Stromal cell of bone marrow (primary cell): Measurements from ENCODE around the gene NF1.
"Not testable (repeated sequence)": the region's sequence is repeated elsewhere in the genome, so short reads cannot be mapped to it uniquely, and the experiment has no call there.

ENCODE experiments used
- DNase-seq: peaks from one replicate; pipeline ENCODE4 v3.0.0-alpha.2; 2012; ENCODE audit warnings: low read depth

The NF1 gene

DNA sequence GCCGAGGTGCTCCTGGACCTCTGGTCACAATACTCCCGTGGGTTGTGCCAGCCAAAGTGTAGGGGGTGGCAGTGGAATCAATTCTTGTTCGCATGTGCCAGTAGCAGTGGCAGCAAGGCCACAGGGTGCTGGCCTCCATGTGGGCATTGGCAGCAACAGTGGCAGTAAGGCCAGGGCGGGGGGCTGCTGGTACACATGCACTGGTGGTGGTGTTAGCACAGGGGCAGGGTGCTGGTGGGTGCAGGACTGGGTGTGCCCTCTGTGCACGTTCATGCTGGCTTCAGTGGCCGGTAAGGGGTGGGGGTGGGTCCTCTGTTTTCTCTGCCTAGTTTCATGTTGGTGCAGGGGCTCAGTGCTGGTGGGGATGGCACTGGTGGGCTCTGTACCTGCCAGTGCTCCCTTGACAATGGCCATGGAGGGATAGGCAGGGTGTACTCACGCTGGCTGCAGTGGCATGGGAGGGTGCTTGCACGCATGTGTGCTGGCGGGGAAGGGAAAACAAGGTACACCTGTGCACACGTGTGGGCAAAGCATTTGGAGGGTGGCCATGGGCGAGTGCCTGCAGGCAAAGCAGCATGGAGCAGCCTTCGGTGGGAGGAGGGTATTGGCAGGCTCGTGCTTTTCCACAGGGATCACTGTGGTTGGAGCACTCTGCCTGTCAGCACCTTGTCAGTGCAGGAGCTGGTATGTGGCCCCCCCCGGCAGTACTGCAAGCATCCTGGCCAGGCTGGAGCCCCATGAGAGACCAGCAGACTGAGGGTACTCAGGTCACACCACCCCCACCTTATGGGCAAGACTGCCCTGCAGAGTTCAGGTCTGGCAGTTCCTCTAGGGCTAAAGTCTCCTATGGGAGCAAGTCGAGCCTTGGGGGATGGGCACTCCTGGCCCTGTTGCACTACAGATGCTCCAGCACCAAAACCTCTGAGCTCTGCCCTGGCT is 35.8 kb downstream of the NF1 start:
- DNase-seq: no peak

DNA sequence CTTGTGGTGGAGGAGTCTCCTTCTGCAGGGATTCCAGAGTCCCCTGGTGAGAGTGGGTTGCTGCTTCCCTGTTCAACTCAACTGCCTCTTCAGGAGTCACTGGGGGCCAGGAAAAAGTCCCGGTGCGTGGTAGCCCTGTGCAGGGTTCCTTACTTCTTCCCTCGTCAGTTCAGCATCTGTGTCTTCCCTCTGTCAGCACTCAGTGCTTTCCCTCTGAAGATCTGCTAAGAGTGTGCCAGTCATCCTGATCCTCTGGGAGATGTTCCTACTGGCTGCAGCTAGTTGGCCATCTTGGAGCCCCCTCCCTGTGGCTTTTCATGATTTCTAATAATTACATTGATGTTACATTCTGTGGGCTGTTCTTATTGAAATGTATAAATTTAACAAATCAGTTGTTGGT is 36.5 kb downstream of the NF1 start:
- DNase-seq: no peak

DNA sequence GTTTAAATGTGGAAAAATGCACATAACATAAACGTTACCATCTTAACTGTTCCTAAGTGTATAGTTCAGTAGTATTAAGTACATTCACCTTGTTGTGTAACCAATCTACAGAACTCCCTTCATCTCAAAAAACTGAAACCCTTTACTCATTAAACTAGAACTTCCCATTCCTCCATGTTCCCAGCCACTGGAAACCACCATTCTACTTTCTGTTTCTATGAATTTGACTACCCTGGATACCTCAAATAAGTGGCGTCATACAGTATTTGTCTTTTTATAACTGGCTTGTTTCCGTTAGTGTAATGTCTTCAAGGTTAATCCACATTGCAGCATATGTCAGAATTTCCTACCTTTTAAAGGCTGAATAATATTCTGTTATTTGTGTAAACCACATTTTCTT is 38.2 kb downstream of the NF1 start:
- DNase-seq: no peak

DNA sequence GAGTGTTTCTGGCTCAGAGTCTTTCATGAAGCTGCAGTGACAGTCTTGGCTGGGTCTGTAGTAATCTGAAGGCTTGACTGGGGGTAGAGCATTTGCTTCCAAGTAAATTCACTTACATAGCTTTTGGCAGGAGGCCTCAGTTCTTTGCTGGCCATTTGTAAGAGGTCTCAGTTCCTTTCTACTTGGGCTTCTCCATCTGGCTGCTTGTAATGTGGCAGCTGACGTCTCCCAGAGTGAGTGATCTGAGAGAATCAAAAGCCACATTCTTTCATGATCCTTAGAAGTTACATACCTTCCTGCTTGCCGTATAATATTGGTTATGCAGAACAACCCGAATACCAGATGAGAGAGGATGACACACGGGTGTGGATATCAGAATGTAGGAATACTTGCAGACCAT is 39.8 kb downstream of the NF1 start:
- no peak for DNase-seq

DNA sequence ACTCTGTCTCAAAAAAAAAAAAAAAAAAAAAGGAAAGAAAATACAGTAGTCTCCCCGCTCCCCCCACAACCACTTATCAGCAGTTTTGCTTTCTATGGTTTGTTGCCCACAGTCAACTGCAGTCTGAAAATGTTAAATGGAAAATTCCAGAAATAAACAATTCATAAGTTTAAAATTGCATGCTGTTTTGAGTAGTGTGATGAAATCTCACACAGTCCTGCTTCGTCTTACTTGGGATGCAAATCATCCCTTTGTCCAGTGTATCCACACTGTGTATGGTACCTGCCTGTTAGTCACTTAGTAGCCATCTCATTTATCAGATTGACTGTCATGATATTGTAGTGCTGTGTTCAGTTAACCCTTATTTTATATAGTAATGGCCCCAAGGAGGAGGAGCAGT is 41.5 kb downstream of the NF1 start:
- DNase-seq: no peak

DNA sequence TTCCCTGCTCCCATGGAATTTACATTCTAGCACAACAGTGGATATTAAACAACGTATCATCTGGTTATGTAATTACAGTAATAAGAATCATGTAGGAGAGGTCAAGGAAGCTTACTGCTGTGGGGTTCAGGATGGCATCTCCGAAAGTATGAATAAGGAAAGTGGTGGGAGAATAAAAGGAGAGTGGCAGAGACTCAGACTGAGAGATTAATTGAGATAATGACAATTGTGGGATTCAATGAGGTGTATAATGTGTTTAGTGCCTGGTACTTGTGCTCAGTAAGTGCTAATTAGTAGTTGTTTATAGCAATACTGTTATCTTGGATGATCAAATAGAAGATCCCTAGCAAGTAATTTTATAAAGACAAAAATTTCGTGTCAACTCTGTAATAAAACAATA is 45.3 kb downstream of the NF1 start:
- DNase-seq: no peak

DNA sequence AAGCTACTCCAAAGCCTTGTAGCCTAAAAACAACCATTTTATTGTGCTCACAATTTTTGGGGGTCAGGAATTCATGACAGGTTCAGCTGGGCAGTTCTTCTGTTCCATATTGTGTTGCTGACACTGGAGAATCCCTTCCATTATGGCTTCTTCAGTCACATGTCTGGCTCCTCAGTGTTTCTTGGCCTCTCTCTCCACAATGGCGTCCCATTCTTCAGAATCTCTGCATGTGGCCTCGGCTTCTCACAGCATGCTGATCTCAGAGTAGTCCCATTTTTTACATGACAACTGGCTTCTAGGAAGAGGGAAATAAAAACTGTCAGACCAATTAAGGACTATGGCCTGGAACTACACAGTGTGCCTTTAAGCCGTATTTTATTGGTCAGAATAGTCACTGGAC is 49.7 kb downstream of the NF1 start:
- no peak for DNase-seq

DNA sequence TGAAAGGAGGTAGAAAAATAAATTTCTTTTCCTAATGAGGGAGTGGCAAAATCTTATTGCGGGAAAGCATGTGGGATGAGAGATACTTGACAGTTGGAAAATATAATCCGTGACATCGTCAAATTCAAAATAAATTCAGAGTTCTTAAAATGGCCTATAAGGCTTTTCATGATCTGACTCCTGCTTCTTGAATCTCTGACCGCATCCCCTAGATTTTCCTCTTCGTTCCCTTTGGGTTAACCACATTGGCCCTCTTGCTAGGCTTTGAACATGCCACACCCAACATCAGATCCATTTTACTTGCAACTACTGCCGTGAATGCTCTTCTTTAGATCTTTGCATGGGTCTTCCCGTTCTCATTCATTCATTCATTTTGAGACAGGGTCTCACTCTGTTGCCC is 50.1 kb downstream of the NF1 start:
- DNase-seq: no peak

DNA sequence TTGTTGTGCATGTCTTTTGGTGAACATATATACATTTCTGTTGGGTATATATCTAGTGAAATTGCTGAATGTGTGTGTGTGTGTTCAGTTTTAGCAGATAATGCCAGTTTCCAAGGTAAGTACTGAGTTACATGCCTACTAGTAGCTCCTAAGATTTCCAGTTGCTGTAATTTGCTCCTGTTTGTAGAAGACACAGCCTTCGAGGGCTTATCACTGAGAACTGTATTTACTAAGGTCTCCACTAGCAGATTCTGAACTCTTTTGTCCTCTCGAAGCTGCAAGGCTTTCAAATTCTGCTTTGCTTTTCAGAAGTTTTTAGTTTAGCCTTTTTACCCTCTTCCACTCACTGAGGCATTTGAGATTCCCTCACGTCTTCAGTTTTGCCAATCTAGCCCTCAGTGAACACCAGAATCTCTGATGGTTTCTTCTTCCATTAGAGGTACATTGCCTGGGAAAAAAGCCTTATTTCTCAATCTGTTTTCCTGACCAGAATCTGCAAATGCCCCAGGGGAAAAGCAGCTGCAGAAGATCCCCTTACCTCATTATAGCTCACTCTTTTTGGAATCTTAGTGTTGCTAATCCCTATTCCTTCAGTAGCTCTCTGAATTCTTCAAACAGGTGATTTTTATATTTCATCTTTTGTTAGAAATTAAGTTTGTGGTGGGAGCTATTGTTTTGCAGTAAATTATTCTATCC is 52.9 kb downstream of the NF1 start:
- DNase-seq: no peak

DNA sequence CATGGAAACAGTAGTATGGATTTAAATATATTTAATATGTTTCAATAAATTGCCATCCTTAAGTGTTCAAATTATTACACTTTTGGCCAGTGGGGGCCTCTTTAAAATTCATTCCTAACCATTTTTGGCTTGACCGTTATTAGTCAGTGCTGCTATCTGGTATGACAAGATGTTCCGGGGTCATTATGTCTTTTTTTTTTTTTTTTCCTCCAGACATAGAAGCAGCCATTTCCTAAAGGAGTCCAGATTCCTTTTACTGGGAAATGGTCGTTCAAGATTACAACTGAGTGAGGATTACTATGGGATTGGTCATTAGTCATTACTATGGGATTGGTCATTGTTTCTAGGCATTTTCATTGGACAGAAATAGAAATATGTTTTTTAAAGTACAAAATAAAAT is 53.4 kb downstream of the NF1 start:
- DNase-seq: no peak

DNA sequence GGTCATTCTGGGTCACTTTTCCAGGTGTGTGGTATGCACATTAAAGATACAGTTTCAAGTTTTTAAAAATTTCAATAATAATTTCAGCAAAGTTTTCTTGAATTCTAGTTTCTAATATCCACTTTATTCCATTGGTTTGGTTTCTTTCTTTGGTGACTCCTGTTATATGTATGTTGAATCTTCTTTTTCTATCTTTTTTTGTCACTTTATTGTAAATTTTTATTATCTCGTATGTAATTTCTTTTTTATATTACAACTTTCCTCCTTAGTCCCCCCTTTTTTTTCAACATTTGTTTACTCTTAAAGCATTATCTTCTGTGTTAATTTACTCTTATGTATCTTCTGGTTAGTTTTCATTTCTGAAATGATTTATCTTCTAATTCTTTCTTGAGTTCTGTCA is 57.5 kb downstream of the NF1 start:
- DNase-seq: no peak

DNA sequence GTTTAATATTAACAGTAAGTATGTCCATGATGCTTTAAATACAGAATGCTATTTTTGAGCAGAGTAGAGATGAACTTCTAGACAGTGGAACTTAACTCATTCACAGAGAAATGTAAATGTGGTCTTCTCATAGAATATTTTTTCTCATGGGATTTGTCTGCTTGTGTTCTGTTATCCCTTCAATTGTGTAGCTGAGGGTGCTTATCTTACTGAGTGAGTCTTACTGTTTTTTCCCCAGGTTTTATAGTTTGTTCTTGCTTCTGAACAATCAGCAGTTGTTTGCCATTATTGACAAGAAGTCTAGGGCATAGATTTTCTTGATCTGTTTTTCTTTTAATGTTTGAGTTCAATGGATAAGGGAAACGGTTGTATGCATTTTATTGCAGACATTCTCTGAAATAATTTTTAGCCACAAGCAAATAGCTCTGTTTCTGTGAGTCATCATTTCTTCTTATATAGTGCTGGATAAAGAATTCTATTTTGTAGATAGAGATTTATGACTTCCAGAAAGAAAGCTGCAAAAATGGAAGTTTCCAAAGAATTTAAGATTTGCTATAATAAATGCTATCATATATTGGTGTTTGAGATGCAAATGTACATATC is 60.5 kb downstream of the NF1 start:
- no peak for DNase-seq

DNA sequence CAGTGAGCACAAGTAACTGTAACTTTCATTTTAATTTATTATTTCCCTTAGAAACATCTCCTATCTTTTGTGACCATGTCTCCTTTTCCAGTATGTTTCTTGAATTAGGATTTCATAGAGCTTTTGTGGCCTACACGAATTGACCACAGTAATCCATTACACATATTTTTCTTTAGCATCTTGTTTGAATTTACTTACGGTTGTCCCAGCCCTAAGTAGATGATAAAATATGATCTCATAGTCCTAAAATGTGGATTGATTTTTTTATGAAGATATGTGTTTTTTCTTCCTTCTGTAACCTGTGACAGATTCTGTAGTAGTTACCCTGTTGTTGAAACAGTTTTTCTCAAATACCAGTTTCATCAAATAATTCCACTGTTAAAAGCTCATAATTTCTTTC is 61.5 kb downstream of the NF1 start:
- DNase-seq: peak; percentile 21

DNA sequence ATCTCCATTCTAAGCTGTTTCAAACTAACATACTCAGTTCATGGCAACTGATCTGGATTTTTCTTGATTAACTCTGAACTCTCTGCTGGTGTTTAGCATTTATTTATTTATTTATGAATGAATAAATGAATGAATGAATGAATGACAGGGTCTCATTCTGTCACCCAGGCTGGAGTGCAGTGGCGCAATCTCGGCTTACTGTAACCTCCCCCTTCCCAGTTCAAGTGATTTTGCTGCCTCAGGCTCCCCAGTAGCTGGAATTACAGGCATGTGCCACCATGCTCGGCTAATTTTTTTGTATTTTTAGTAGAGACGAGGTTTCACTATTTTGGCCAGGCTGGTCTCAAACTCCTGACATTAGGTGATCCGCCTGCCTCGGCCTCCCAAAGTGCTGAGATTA is 62.1 kb downstream of the NF1 start:
- not testable (repeated sequence) for DNase-seq

DNA sequence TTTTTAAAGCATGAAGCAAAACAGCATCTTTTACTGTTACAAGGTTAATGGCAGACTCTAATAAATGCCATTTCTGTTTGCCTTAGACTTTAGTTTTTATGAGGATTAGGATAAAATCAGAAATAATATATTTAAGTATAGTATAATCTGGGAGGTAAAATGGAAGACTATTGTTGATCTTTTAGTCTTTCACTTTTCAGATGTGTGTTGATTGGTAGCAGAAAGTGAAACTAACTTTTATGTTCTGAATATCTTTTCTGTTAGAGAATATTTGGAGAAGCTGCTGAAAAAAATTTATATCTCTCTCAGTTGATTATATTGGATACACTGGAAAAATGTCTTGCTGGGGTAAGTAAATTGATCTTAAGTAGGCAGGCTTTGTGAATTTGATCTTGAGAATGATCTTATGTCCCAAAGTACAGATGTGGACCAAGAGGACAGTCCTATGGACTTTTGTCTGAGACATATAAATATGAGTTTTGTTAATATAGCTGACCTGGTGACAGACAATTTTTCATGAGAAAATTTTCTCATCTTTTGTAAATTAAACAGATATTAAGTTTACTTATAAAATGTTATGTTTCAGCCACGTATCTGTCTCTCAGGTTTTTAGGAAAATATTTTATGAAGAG is 64.1 kb downstream of the NF1 start:
- DNase-seq: no peak

DNA sequence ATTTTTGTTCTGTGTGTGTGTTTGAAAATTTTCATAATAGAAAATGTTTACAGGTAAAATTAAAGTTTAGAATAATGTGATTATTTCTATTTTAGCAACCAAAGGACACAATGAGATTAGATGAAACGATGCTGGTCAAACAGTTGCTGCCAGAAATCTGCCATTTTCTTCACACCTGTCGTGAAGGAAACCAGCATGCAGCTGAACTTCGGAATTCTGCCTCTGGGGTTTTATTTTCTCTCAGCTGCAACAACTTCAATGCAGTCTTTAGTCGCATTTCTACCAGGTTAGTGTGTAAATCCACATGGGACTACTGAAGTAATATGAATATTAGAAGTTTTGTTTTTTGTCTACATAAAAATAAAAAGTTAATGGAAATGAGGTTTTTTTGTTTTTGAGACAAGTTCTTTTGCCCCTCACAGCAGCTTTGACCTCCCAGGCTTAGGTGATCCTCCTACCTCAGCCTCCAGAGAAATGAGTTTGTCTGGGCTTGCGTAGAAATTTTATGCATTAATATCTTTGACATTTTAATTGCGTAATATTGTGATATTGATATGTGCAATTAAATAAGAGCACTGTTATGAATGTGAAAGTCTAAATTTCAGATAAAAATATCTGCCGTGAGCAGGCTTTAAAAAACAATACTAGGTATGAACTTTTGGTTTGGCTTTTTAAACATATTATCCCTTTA is 68.5 kb downstream of the NF1 start:
- DNase-seq: no peak

DNA sequence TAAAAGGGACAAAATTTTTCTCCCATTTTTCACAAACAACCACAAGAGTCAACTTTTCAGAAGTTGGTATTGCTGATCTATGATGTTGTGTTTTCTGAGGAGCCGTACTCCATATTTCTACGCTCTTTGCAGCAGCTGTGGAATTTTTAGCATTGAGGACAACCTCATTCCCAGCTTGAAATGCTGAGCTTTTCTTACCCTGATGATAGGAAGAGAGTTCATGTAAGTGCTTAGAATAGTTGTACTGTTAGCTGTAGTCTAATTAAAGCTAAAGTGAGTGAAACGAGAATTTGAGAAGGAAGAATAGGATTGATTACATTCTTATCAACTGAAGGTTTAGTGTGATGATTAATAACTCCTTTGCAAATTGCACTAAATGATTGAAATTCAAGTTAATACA is 72.3 kb downstream of the NF1 start:
- DNase-seq: no peak

DNA sequence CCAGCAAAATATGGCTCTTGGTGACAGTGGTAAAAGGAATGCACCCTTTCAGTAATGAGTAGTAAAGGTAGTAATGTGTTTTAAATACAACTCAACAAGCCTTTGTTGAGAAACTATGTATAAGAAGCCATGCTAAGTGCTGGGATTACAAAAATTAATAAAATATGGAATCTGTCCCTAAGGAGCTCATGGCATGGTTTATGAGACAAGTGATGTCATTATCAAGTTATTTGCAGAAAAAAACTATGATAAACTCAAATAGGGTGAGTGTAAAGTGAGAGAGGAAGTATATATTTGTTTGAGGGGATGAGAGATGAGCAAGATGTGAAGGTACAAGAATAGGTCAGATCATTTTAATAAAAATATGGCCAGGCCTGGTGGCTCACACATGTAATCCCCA is 76.9 kb downstream of the NF1 start:
- DNase-seq: no peak

DNA sequence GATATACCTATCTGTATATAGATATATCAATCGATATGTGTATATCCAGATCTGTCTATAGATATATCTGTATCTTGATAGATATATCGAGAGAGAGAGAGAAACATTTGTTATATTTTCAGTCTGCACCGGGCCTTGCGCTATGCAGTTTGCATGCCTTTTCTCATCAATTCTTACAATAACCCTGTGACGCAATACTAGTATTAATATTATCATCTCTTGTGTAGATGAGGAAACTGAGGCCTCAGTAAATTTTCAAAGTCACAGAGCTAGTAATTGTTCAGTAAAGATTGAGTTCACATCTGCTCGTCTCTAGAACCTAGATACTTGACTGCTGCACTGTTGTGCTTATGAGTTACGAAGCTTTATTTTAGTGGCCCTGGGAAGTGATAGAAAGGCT is 77.6 kb downstream of the NF1 start:
- no peak for DNase-seq

DNA sequence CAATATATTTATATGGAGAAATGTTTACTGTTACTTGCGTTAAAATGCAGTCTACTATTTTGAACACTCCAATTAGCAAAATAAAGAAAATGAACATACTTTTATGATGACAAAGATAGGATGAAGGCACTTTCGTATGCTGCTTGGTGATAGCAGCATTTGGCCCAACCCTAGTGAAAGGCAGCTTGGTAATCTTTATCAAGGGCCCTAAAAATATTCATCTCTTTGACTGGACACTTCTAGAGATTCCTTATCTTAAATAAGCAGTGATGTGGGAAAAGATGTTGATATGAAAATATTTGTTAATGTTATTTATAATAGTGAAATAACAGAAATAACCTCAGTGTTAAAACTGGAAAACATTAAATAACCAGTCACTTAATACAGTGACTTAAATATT is 79.4 kb downstream of the NF1 start:
- DNase-seq: no peak

DNA sequence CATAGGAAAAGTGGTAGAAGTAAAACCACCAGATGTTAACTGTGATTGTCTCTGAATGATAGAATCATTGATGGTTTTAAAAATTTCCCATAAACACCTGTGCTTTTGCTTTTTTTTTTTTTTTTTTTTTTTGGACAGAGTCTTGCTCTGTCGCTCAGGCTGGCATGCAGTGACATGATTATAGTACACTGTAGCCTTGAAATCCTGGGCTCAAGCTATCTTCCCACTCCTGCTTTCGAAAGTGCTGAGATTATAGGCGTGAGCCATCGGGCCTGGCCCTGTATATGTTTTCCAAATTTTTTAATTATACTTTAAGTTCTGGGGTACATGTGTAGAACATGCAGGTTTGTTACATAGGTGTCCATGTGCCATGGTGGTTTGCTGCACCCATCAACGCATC is 80.5 kb downstream of the NF1 start:
- no peak for DNase-seq

DNA sequence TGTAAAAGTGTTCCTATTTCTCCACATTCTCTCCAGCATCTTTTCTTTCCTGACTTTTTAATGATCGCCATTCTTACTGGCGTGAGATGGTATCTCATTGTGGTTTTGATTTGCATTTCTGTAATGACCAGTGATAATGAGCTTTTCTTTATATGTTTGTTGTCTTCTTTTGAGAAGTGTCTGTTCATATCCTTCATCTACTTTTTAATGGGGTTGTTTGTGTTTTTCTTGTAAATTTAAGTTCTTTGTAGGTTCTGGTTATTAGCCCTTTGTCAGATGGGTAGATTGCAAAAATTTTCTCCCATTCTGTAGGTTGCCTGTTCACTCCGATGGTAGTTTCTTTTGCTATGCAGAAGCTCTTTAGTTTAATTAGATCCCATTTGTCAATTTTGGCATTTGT is 81.4 kb downstream of the NF1 start:
- not testable (repeated sequence) for DNase-seq
